ENCODE data around the gene NEK10.
"Not testable (repeated sequence)": the region's sequence is repeated elsewhere in the genome, so short reads cannot be mapped to it uniquely, and the experiment has no call there.

NEK10 gene

DNA sequence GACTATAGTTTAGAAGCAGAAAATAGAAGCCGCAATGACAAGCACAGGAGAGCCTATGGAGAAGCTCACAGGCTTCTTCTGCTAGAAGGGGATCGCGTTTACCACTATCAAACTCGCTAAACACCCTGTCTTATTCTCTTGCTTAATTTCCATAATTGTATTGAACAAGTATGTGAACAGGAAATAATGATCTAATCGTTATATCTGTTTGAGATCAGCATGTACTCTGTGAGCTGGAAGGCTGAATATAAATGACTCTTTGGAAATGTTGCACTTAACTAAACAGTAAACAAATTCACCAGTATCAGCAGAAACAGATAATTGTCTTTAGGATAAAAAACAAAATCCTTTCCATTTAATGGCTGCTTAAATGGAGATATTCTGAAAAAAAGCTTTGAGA, 15.0 kb downstream of the NEK10 start:
- no peak for DNase-seq (ENCODE audit: low read depth)

DNA sequence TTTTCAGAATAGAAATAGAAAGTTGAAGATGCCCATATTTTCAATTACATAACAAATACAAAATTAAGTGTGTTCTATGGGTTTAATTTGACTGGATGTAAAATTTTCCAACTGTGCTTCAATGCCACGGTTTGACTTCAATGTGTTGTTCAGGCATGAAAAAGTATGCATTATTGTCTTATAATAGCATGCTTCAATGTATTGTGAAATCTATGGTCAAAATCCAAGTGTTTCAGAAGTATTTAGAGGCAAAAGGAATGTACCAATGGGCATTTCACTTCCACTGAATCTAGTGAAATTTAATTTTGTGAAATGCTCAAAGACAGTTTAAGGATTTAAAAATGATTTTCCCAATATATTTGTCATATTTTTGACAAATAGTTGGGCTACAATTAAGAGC, 16.0 kb downstream of the NEK10 start:
- no peak for DNase-seq (ENCODE audit: low read depth)

DNA sequence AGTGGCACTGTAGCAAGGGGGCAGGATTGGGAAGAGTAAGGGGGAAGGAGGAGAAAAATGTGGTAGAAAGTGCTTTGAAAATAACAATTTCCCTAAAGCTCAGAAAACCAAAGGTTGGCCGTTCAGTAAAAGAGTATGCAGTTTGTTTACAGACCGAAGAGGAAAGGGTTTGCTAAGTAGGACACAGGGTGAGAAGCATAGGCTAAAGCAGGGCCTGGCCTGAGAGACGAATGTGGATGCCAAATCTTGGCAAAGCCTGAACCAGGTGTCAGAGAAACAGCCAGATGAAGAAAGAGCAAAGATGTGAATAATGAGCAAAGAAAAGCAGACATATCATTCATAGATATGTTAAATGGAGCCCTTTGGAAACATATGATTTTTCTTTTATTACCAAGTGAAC, 17.1 kb downstream of the NEK10 start:
- DNase-seq (ENCODE audit: low read depth), result no peak

- no peak for DNase-seq (ENCODE audit: low read depth)
These were observed 19.4 kb downstream of the NEK10 start for GRCh38 chr3:27349832-27350231.

GRCh38 chr3:27345959-27346865, 23.0 kb downstream of the NEK10 start:
- DNase-seq (ENCODE audit: low read depth), result no peak

- DNase-seq (ENCODE audit: low read depth), result no peak
These were observed 23.7 kb downstream of the NEK10 start for GRCh38 chr3:27345493-27345892.

DNA sequence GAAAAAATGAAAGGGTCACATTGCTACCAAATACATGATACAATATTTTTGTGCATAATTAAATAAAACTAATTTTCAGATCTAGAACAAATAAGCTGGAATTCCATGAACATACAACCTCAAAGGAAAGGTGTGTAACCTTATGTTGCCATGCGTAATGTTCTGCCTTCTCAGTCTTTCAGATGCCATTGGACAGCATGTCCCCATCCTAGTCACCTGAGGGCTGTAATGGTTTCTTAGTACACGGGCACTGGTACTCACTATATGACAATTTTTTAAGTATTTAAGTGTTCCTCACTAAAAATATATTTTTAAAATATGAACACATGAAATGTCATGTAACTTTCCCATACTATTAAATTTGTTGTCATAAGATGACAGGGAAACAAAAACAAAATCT, 24.1 kb downstream of the NEK10 start:
- DNase-seq (ENCODE audit: low read depth), result no peak

GRCh38 chr3:27344192-27344591, 25.0 kb downstream of the NEK10 start:
- DNase-seq (ENCODE audit: low read depth), result no peak

DNA sequence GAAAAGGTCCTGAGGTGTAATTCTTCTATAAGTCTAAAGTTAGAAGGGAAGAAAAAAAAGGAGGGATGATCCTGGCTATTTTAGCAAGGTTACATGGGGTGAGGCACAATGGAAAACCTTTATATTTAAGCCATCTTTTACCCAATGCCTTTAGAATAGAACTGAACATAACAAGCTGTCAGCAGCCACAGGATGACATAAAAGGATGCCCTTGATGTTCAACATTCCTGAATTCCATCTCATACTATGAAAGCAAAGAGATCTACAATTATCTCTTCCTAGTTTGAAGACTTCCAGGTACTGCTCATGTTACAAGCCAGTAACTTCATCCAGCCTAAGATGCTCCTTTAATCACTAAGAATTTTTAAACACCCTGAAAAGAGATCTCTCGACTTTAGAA, 26.9 kb downstream of the NEK10 start:
- no peak for DNase-seq (ENCODE audit: low read depth)

GRCh38 chr3:27340534-27340933, 28.6 kb downstream of the NEK10 start:
- no peak for DNase-seq (ENCODE audit: low read depth)

DNA sequence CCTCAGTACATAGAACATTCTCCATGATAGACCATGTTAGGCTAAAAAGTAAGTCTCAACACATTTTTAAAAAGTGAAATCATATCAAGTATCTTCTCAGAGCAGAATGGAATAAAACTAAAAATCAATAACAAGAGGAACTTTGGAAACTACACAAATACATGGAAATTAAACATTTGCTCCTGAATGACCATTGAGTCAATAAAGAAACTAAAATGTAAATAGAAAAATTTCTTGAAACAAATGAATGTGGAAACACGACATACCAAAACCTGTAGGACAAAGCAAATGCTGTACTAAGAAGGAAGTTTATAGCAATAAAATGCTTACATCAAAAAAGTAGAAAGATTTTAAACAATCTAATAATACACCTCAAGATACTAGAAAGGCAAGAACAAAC, 33.6 kb downstream of the NEK10 start:
- DNase-seq (ENCODE audit: low read depth), result no peak

- no peak for DNase-seq (ENCODE audit: low read depth)
These were observed 35.3 kb downstream of the NEK10 start for GRCh38 chr3:27333843-27334242.

- not testable (repeated sequence) for DNase-seq (ENCODE audit: low read depth)
These were observed 40.0 kb downstream of the NEK10 start for GRCh38 chr3:27328982-27329762.

GRCh38 chr3:27326629-27327545, 42.3 kb downstream of the NEK10 start:
- DNase-seq (ENCODE audit: low read depth), result no peak

GRCh38 chr3:27326202-27326601, 43.0 kb downstream of the NEK10 start:
- DNase-seq (ENCODE audit: low read depth), result no peak

- DNase-seq (ENCODE audit: low read depth), result no peak
These were observed 43.8 kb downstream of the NEK10 start for GRCh38 chr3:27325419-27325818.

- no peak for DNase-seq (ENCODE audit: low read depth)
These were observed 44.5 kb downstream of the NEK10 start for GRCh38 chr3:27324686-27325085.

DNA sequence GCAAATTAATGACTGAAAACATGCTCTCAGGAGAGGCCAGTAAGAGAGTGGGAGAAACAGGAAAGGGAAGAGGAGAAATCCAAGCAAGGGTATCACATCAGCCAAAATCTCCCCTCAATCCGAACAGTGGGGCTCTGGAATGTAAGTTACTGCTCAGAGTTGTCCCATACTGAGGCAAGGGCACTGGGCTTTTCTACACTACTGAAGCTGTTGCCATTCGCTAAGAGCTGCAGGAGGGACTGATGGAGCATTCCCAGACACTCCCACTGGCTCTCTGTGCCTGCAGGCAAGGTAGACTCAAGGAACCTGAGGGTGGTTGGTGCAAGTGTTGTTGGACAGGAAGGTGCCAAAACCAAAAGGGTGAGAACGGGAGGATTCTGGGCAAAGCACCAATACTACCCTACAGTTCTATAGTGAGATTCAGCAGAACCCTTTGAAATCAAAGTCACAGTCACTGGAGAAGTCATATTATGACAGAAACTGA, 46.1 kb downstream of the NEK10 start:
- DNase-seq (ENCODE audit: low read depth), result no peak

GRCh38 chr3:27322634-27323033, 46.5 kb downstream of the NEK10 start:
- DNase-seq (ENCODE audit: low read depth), result no peak

GRCh38 chr3:27319847-27320526, 49.2 kb downstream of the NEK10 start:
- DNase-seq (ENCODE audit: low read depth), result no peak

DNA sequence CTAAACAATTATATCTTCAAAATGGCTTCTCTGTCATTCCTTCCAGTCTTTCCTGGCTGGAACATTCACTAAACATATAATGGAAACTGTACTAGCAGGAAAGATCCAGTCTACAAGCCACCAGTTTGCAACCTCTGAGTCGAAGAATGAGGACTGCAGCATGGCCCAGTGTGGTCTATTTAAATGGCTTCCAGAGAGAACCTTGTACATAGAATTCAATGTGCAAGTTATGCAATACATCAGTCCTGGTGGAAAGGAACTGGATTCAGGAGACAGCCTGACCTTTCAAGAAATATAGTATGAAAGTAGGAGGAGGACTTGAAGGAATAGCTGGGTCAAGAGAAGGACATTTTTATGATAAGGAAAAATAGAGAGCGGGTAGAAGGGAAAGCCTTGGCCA, 49.9 kb downstream of the NEK10 start:
- no peak for DNase-seq (ENCODE audit: low read depth)

All from stimulated activated CD8-positive, alpha-beta memory T cell treated with anti-CD3 and anti-CD28 coated beads, Interleukin-12 subunit alpha, Interleukin-12 subunit beta, amount 100 ng/mL, for 1 hour (primary cell).